ENCODE data around the gene PLCH1.

- TF ChIP-seq CTCF (IDR thresholded peaks at IDR 0.05) (no peak), POLR2A (IDR thresholded peaks at IDR 0.05) (no peak), EP300 (IDR thresholded peaks at IDR 0.05) (no peak)
These were observed 12.7 kb upstream of the PLCH1 start for GRCh38 chr3:155757577-155757976.

Data from tibial nerve (tissue), 4 donors.